Cardiac atrium fibroblast (primary cell): ENCODE measurements around the gene SRCAP. TPM values are rescaled to one million over a fixed set of nuclear protein-coding genes. Genes with fewer than 3 reads are reported as not detected.

Experiments
- total RNA-seq: library from RNA; depleted of rRNA; stranded (reverse); fragments of >200 nt; gene quantifications from 2 replicates; pipeline ENCODE4 v1.2.3, GENCODE V29; 2015

SRCAP gene
- 10.8 and 13.1 TPM in 2 replicates for total RNA-seq

DNA sequence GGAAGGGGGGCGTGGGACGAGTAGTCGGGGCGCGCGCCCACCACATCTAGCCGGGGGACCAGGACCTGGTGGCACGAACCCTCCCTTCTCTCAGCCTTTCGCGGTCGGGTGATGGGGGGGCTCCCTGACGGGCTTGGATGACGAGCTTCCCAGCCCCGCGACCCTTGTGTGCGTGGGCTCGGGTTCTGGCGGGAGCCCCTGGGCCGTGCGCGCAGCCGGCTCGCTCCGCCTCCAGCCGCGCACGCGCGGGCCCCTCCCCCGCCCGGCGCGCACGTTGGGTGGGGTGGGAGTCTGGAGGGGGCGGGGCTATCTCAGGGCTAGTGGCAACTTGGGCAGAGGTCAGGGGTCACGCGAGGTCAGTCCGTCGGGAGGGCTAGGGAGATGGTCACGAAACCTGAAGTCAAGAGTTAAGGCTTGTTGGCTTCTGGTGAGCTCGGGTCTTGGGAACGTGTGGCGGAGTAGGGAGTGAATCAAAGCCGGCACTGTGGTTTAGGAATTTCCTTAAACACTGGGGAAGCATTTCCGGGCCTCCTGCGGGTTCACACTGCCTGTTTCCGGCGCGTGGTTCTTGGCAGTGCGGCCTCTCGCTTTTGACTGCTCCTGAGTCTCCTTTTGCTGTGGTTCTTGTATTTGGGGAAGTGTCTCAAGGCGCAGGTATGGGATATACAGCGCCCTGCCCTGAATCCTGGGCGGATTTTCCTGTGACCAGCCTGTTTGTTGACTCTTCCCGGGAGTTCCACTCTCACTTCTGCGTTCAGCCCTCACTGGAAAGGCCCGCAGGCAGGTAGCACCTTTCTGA, at the start of gene SRCAP:
TSS of gene SRCAP (plus strand) at position 356 of the 799 bp plus-strand sequence. CDS start 1,654 bp downstream, outside the sequence.

DNA sequence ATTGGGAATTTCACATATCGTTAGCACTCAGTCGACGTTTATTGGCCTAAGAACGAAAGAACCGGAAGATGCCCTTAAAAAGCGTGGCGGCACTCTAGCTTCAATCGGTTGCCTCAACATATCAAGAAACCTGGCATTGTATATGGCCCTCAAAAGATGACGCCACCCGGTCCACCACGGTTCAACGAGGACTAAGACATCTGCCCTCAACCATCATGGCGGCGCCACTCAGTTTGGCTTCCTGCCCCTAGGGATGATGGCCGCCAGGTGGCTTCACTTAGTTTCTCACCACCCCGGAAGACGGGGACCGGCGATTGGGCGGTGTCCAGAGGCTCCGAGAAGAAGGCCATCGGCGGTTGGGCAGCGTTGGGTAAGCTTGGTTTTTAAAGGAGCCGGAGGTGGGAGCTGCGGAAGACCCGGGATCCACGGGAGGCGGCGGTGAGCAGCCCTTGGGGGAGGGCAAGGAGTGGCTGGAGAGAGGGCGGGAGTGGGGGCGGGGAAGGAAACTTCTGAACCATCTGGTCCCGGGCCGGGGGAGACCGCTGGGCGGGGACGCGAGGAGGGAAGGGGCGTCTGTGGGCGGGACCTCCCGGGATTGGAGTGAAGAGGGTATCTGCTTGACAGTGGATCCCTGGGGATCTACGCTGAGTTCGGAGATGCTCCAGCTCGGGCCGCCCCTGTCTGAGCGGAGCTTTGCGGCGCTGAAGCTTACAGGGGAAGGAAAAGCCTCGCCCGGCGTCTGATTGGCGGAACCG, 48.4 kb upstream of the SRCAP start, which contains the start of gene PRR14:
TSS of gene PRR14 (plus strand) at position 592 of the 755 bp plus-strand sequence. CDS start 686 bp downstream, outside the sequence.

DNA sequence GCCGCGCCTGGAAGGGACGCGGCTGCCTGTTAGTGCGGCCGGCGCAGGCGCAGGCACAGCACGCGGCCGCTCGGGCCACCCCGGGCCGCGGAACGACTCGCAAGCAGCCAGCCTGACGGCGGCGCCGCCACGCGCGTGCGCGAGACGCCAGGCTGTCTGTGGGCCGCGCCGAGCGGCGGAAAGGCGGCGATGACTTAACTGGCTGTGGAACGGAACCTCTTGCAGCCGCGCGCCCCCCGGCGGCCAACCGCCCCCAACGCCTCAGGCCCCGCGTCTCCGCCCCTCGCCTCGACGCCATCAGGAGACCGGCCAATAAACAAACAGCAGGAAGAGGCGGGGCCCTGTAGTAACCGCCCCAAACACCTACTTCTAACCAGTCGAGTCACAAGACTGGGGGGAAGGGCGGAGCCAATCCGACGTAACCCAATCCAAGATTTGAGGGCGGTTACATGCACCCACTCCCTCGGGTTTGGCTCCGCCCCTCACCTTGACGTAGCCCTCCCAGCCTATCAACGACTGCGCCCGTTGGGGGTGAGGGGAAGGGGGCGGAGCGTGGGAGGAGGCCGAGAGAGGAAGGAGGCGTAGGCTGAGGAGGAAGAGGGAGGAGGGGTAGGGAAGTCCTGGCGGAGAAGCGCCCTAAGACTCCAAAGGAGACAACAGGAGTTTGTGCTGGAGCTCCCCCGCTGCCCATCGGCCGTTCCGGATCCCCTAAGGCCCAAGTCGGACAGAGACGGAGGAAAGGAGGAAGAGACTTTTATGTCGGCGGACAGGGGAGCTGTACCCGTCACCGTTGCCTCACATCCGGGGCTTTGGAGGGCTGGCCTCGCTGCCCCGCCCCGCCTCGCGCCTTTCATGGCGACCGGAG, 40.9 kb upstream of the SRCAP start, which contains the start of gene FBRS:
TSS of gene FBRS (plus strand) at position 566 of the 865 bp plus-strand sequence. CDS start 1,088 bp downstream, outside the sequence.

DNA sequence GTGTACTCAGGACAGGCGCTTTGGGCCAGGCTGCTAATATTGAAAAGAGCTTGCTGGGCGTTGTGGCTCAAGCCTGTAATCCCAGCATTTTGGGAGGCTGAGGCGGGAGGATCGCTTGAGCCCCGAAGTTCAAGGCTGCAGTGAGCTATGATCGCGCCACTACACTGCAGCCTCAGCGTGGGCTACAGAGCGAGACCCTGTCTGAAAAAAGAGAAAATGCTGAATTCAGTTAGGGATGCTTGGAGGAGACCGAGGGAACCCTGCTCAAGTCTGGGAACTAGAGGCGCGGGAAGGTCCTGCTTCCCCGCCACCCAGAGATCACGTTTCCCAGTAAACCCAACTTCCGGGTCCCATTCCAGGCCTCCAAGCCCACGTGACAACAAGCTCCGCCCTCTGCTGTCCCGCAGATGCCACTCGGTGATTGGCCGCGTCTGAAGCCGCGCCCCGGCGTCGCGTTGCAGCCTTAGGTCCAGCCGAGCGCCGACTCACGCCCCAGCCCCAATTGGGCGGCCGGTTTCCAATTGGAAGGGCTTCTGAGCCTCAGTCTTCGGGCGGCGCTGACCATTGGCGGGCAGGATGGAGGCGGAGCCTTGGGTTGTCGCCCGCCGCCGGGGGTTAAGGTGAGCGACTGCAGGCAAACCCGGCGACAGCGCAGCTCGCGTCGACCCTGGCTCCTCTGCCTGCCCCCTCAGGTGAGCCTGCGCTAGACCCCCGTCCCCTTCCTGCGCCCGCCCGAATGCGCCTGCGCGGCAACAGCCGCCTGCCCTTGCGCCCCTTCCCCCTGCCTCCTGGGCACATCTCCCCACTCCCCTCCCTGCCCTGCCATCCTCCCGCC, 49.0 kb downstream of the SRCAP start, which contains the start of gene PHKG2:
TSS of gene PHKG2 (plus strand) at position 627 of the 835 bp plus-strand sequence. CDS start 396 bp downstream, outside the sequence.

DNA sequence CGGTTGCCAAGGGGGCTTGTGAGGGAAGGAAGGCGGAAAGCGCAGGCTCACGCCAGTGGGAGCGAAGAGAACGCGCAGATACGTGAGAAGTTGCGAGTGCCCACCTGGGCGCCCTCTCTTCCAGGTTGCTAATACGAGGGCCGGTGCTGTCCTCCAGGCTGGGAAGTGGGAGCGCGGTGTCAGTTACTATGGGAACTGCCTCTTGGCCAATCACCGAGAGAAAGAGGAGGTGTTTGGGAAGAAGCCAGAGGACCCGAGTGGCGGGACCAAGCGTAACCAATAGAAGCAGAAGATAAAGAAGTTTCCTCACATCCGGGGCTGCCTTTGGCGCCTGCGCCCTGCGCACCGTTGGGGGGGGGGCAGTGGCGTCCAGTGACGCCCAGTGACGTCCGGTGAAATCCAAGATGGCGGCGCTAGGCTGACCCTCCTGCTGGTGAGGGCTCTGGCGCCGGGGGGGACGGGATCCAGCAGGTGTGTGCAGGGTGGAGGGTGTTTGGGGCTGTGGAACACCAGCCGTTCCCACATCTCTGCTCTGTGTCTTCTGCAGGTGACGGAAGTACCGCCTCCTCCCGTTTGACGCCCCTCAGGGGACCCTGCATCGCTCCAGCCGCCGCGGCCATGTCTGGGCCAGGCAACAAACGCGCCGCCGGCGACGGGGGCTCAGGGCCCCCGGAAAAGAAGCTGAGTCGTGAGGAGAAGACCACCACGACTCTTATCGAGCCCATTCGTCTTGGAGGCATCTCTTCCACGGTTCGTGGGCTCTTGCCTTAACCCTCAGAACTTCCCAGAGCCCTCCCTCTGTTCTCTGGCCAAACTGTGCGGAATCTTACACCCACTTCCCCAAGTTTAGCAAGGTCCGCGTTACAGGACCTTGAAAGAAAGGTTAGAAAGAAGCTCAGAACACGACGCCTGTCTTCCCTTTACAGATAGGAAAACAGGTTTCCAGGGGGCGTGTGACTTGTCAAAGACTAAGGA, 63.2 kb downstream of the SRCAP start, which contains the start of the genes CFAP119 and RNF40:
TSS of gene CFAP119 (minus strand) at position 135 of the 975 bp plus-strand sequence. CDS start 314 bp downstream, outside the sequence.
TSS of gene RNF40 (plus strand) at position 395 of the 975 bp plus-strand sequence. CDS start at position 619, 224 bp downstream.

DNA sequence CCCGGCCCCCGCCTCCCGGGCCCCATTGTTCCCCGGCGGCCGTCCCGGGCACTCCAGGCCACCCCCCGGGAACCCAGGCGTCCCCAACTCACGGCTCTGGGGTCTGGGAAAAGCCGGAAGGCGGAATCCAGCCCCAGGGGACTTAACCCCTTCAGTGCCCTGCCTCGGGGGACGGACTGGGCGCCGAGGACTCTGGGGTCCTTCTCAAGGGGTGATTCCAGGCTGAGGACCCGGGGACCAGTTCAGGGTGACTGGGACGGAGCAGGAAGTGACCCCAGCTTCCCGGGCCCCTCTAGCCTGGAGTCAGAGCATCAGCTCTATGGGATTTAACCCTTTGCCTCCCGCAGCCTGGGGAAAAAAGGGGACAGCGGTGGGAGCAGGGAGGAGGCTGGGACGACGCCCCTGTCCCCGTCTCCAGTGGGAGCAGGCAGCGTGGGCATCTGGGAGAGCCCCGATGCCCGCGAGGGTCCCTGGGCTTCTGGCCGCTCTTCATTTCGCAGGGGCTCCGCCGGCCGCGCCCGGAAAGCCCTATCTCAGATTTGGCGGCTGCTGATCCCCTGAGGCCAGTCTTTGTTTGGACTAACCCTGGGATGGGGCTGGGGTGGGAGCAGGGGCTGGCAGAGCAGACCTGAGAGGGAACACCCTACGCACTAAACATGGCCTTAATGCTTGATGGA, 88.1 kb downstream of the SRCAP start, which contains the start of gene ZNF629:
TSS of gene ZNF629 (minus strand) at position 270 of the 677 bp plus-strand sequence. CDS start 2,723 bp downstream, outside the sequence.

Other genes with a start within 250 kb of the SRCAP start
- not detected in 2 replicates for gene ITGAL, start 226.4 kb upstream of the SRCAP start, total RNA-seq
- 23.6 and 24.8 TPM in 2 replicates for gene ZNF768, start 172.6 kb upstream of the SRCAP start, total RNA-seq
- 6.9 and 11.3 TPM in 2 replicates for gene ZNF747, start 164.3 kb upstream of the SRCAP start, total RNA-seq
- gene ZNF764, start 140.8 kb upstream of the SRCAP start, total RNA-seq = 7.3 and 9.0 TPM in 2 replicates
- 6.6 and 11.7 TPM in 2 replicates for gene ZNF688, start 127.5 kb upstream of the SRCAP start, total RNA-seq
- gene ZNF785, start 113.5 kb upstream of the SRCAP start, total RNA-seq = 4.9 and 8.1 TPM in 2 replicates
- 3.6 and 7.5 TPM in 2 replicates for gene ZNF689, start 88.8 kb upstream of the SRCAP start, total RNA-seq
- gene PRR14, start 48.2 kb upstream of the SRCAP start, total RNA-seq = 5.0 and 12.6 TPM in 2 replicates
- 17.8 and 19.7 TPM in 2 replicates for gene FBRS, start 40.7 kb upstream of the SRCAP start, total RNA-seq
- 14.4 and 18.3 TPM in 2 replicates for gene PHKG2, start 49.3 kb downstream of the SRCAP start, total RNA-seq
- 2.1 TPM in 1 of 2 replicates, not detected in the other for gene CFAP119, start 62.9 kb downstream of the SRCAP start, total RNA-seq
- gene RNF40, start 63.2 kb downstream of the SRCAP start, total RNA-seq = 56.7 and 58.8 TPM in 2 replicates
- gene ZNF629, start 88.0 kb downstream of the SRCAP start, total RNA-seq = 12.1 and 12.8 TPM in 2 replicates
- gene BCL7C, start 194.9 kb downstream of the SRCAP start, total RNA-seq = 39.0 and 40.1 TPM in 2 replicates
- gene CTF1, start 197.4 kb downstream of the SRCAP start, total RNA-seq = 0.54 and 0.81 TPM in 2 replicates
- 15.2 and 21.5 TPM in 2 replicates for gene FBXL19, start 224.4 kb downstream of the SRCAP start, total RNA-seq
- 23.8 and 44.4 TPM in 2 replicates for gene ORAI3, start 249.9 kb downstream of the SRCAP start, total RNA-seq